NCI-H526 treated with DMSO at 0.1 percent for 48 hours (cell line): Measurements from ENCODE around the gene ZEB1.
"Not testable (repeated sequence)": the region's sequence is repeated elsewhere in the genome, so short reads cannot be mapped to it uniquely, and the experiment has no call there.

Experiments used
- DNase-seq: peaks from one replicate; lab custom pipeline; 2025; lab: John Stamatoyannopoulos, UW

Gene ZEB1

DNA sequence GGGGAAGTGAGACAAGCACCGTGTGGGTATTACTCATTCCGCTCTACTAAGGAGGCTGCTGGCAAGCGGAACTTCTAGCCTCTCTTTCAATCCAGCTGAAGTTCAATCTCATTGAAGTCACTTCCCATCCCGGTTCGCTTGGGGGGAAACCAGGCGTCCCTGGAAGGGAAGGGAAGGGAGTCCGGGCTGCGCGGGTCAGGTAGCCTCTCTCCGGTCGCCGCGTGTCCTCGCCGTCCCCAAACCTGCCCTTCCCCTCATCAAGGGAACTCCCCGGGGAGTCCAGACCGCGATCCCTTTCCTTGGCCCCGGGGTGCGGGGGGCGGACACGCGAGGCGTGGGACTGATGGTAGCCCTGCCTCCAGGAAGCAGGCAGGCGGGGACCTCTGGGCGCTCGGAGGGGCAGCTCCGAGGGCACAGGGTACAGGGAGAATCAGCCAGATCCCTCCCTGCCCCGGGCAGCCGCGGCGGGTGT is 598 bp upstream of the ZEB1 start:
- no peak for DNase-seq

GRCh38 chr10:31319602-31320549 is 860 bp downstream of the ZEB1 start:
- no peak for DNase-seq

DNA sequence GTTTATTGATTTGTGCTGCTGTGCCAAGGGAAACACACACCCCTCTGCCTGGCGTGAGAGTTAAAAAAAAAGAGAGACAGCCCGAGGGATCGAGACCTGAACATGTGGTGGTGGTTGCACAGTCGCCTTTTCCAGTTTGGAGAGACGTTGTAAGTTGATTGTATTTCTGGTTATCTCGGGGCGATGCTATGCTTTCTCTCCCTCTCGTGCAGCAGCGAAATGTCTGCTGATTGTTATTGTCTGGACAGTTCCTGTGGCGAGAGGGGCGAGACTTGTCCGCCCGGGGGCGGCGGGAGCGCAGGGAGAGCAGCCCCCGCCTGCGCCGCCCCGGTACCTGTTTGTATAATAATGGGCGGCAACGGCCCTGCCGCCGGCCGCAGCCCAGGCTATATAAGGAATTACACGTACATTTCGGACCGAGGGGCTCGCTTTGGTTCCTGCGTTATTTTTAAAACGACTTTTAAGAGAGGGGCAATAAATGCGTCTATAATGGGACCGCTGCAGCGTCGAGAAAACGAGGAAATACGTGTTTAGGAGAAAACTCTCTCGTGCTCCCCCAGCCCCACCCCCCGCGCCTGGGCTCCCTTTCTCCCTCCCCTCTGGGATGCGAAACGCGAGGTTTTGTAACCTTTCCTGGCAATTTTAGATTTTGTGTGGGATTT is 1.7 kb downstream of the ZEB1 start:
- peak; percentile 15 for DNase-seq

GRCh38 chr10:31321396-31321941 is 2.5 kb downstream of the ZEB1 start:
- DNase-seq: no peak

DNA sequence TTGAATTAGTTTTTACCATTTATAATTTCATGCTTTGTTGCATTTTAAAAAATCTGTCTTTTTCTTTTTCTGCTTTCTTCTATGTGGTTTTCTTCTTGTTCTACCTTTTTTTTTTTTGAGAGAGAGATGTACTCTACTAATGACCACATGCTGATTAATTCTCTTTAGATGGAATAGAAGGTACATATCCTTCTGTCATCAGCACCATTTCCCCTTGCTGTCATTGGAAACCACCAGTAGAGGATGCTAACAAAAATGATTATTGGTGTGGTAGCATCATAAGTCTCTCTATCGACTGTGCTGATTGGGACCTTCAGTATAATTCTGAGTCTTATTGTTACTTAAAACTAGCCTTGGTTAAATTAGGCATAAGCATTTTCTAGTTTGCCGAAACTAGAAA is 3.6 kb downstream of the ZEB1 start:
- DNase-seq: no peak

DNA sequence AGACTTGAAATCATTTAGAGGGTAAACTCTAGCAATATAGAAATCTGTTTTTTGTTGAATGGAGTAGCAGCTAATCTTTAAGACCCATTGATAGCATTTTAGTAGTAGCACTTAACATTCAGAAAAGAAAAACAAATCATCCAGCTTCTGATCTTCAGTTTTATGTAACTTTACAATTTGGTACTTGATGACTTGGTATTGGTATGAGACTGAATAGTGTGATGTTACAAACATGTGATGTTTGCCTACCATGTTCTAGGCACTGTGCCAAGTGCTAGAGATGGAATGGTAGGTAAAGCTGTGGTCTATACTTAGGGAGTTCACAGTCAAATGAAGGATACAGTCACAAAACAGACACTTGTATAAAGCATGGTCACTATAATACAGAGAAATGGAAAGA is 21.3 kb downstream of the ZEB1 start:
- DNase-seq: no peak

DNA sequence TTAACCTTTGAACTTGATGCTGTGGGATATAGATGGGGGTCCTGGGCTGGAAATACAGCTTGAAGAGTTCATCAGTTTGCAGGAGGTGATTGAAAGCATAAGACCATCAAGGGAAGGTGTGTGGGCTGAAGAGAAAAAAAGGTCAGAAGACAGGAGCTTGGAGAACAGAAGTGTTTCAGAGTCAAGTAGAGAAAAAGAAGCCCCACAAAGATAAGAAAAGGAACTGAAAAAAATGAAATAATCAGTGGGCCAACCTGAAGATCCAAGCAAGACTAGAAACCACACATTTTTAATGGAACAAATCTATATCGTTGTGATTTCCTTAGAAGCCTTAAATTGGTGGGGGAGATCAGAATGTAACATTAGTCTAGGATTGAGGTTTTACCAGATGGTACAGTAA is 22.5 kb downstream of the ZEB1 start:
- no peak for DNase-seq

GRCh38 chr10:31343009-31343408 is 24.0 kb downstream of the ZEB1 start:
- DNase-seq: no peak

GRCh38 chr10:31343551-31343950 is 24.5 kb downstream of the ZEB1 start:
- no peak for DNase-seq

GRCh38 chr10:31345886-31346285 is 26.9 kb downstream of the ZEB1 start:
- no peak for DNase-seq

DNA sequence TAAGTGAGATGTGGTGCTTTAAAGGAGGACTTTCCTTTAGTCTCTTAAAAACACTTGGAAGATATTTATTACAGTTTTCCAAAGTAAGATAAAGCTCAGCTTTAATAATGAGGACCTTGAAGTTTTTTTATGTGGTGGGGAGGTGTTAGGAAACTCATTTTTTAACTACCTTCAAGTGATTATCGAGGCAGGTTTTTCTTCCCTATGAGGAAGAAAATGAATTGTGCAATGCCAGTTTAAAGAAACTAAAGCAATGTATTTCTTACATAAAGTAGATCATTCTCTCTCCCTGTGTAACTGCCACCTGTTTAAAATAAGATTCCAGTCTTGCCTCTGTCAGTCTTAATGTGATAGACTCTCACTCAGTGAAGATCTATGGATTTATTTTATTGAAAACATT is 27.9 kb downstream of the ZEB1 start:
- DNase-seq: no peak

- DNase-seq: no peak
Measured at GRCh38 chr10:31347705-31348104, 28.7 kb downstream of the ZEB1 start.

DNA sequence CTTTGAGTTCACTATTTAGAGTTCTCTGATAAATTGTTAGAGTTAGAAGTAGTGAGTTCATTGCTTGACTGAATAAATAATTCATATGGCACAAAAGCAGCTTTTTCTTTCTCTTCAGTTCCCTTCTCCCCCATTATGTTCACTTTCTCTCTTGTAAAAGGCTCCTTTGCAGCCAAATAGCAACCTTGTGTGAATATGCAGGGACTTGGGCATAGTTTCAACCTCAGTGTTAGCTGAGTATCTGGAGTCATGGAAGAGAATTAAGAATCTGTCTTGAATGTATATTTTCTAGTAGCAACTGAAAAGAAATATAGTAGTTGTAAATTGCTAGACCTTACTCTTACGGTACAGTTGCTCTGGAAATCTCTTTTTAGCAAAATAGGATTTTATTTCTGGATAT is 31.9 kb downstream of the ZEB1 start:
- DNase-seq: no peak

GRCh38 chr10:31352436-31353226 is 33.6 kb downstream of the ZEB1 start:
- no peak for DNase-seq

GRCh38 chr10:31353574-31353973 is 34.6 kb downstream of the ZEB1 start:
- DNase-seq: no peak

DNA sequence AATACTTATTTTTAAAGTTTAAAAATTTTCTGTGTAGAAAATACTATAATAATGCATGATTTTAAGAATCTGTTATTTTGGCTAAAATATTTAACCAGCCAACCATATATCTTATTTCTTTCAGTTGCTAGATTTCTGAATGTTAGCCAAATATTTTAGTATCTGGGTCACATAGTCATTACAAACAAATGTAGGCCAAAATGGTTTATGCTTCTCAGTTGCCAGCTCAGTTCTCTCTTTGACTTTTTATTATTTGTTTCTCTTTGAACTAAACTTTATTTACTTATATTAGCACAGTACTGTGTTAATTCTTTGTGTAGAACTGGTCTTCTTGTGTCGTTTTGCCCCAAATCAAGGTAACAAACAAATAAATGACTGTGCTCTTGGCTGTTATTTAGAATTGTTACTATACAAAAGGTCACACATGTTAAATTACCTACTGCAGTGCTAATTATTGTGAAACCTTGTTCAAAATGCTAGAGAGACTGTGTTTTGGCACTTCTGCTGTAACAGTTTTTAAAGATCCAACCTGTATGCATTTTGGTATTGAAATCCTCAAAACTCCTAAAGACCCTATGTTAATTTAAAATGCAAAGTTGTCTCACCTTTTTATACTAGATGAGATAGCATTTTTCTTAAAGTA is 39.8 kb downstream of the ZEB1 start:
- no peak for DNase-seq

DNA sequence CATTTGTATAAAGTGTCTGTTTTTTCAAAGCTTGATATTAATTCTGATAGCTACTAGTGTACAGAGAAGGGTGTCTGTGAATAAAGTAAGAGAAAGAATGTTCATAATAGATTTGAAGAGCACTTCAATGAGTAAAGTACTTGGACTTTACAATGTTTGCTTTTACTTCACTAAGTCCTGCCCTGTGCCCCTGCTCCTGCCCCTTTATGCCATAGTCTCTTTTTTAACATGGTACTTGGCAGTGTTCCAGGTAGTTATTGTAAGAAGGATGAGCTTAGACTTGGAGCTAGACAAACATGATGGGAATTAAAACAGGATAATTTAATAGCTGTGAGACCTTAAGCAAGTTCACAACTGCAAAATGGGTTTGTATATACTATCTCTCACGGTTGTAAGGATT is 41.0 kb downstream of the ZEB1 start:
- DNase-seq: no peak

DNA sequence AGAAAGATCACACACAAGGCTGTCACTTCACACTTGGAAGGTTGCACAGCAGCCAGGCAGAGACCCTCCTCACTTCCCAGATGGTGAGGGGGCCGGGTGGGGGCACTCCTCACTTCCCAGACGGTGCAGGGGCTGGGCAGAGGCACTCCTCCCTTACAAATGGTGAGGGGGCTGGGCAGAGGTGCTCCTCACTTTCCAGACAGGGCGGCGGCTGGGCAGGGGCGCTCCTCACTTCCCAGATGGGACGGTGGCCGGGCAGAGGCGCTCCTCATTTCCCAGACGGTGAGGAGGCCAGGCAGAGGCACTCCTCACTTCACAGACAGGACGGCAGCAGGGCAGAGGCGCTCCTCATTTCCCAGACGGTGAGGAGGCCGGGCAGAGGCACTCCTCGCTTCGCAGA is 42.5 kb downstream of the ZEB1 start:
- DNase-seq: not testable (repeated sequence)

DNA sequence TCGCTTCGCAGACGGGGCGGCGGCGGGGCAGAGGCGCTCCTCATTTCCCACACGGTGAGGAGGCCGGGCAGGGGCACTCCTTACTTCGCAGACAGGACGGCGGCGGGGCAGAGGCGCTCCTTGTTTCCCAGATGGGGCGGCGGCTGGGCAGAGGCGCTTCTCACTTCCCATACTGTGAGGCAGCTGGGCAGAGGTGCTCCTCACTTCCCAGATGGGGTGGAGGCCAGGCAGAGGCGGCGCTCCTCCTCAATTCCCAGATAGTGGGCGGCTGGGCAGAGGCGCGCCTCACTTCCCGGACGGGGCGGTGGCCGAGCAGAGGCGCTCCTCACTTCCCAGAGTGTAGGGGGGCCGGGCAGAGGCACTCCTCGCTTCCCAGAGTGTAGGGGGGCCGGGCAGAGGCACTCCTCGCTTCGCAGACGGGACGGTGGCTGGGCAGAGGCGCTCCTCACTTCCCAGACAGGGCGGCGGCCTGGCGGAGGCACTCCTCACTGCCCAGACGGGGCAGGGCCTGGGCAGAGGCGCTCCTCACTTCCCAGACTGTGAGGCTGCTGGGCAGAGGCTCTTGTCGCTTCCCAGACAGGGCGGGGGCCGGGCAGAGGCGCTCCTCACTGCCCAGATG is 43.1 kb downstream of the ZEB1 start:
- DNase-seq: no peak

GRCh38 chr10:31363696-31364095 is 44.7 kb downstream of the ZEB1 start:
- not testable (repeated sequence) for DNase-seq

GRCh38 chr10:31364238-31364637 is 45.2 kb downstream of the ZEB1 start:
- DNase-seq: not testable (repeated sequence)
